SK-N-SH (cell line): ENCODE measurements around the gene TBCE. TPM values are rescaled to one million over a fixed set of nuclear protein-coding genes. Genes with fewer than 3 reads are reported as not detected.
A peak's percentile ranks its signal among the peaks of the same experiment; 100 is the strongest.

ENCODE experiments used
- CTCF ChIA-PET: fragments of 300-600, 350-600 bp; formaldehyde crosslinking; extraction: SDS; loops from one replicate; lab custom pipeline; 2021; lab: Yijun Ruan, JAX
- POLR2A ChIA-PET: fragments of 350-600 bp; sonication (Branson Sonifier 250); formaldehyde crosslinking; extraction: SDS; loops from one replicate; lab custom pipeline; 2020; ENCODE audit warnings: antibody characterized with exemption, inconsistent platforms; lab: Yijun Ruan, JAX
- DNase-seq: peaks from one replicate; pipeline ENCODE4 v3.0.0; 2012
- H2AFZ ChIP-seq: fragments of 200-600 bp; sonication (generic); 2 replicates; pipeline ENCODE4 v1.8.1; 2016; ENCODE audit warnings: antibody characterized with exemption, mild to moderate bottlenecking, low read depth
- H3F3A ChIP-seq: fragments of 200-600 bp; sonication (generic); replicated peaks from 2 replicates; pipeline ENCODE3; 2016; ENCODE audit warnings: antibody characterized with exemption, mild to moderate bottlenecking; ENCODE audit not compliant: insufficient read depth
- H3K27ac ChIP-seq, 2 experiments: fragments of 200-500 bp in 1 of 2; fragments of 200-600 bp in 1 of 2; sonication (Bioruptor generic) in 1 of 2; sonication (generic), shearing (Covaris generic) in 1 of 2; 2 replicates each; pipeline versions ENCODE4 v1.5.1 to v1.6.1; 2014 to 2016; ENCODE audit warnings: low read depth in 2 of 2, inconsistent platforms in 1 of 2, low read length in 1 of 2, mild to moderate bottlenecking in 1 of 2, mixed read lengths in 1 of 2
- H3K27me3 ChIP-seq: fragments of 200-600 bp; sonication (generic), shearing (Covaris generic); 2 replicates; pipeline ENCODE4 v1.6.1; 2016; ENCODE audit warnings: mixed run types; ENCODE audit not compliant: insufficient read depth
- H3K36me3 ChIP-seq, 2 experiments: fragments of 200-500 bp in 1 of 2; fragments of 200-600 bp in 1 of 2; sonication (Bioruptor generic) in 1 of 2; sonication (generic) in 1 of 2; replicated peaks in 1 of 2; 2 replicates each; pipeline versions ENCODE3 to v1.5.1; 2014 to 2016; ENCODE audit warnings: low read length in 1 of 2, mild to moderate bottlenecking in 1 of 2; ENCODE audit not compliant: insufficient read depth in 2 of 2, control insufficient read depth in 1 of 2
- H3K4me1 ChIP-seq, 2 experiments: fragments of 200-500 bp in 1 of 2; fragments of 200-600 bp in 1 of 2; sonication (Bioruptor generic) in 1 of 2; sonication (generic), shearing (Covaris generic) in 1 of 2; 2 replicates each; pipeline versions ENCODE4 v1.5.1 to v1.6.1; 2014 to 2016; ENCODE audit warnings: low read depth in 1 of 2, low read length in 1 of 2, mixed run types in 1 of 2; ENCODE audit not compliant: insufficient read depth in 2 of 2, control insufficient read depth in 1 of 2
- H3K4me2 ChIP-seq: fragments of 200-600 bp; sonication (generic), shearing (Covaris generic); 2 replicates; pipeline ENCODE4 v1.6.1; 2017; ENCODE audit warnings: mixed run types
- H3K4me3 ChIP-seq, 2 experiments: fragments of 200-500 bp in 1 of 2; fragments of 200-600 bp in 1 of 2; sonication (Bioruptor generic) in 1 of 2; sonication (generic), shearing (Covaris generic) in 1 of 2; 2 replicates each; pipeline versions ENCODE4 v1.5.1 to v1.8.1; 2014 to 2016; ENCODE audit warnings: low read depth in 2 of 2, inconsistent platforms in 1 of 2, low read length in 1 of 2, mild to moderate bottlenecking in 1 of 2, mixed read lengths in 1 of 2, moderate library complexity in 1 of 2
- H3K79me2 ChIP-seq: fragments of 200-600 bp; sonication (generic); 2 replicates; pipeline ENCODE4 v1.8.1; 2017; ENCODE audit warnings: mild to moderate bottlenecking; ENCODE audit not compliant: insufficient read depth
- H3K9ac ChIP-seq: fragments of 200-600 bp; sonication (generic); 2 replicates; pipeline ENCODE4 v1.6.1; 2017; ENCODE audit warnings: mixed run types
- H3K9me2 ChIP-seq: fragments of 200-600 bp; sonication (generic); 2 replicates; pipeline ENCODE4 v1.6.1; 2017; ENCODE audit warnings: mixed run types
- H3K9me3 ChIP-seq: fragments of 200-600 bp; sonication (generic); 2 replicates; pipeline ENCODE4 v1.6.1; 2017; ENCODE audit warnings: mixed run types, mild to moderate bottlenecking, moderate library complexity
- H4K20me1 ChIP-seq: fragments of 200-600 bp; sonication (generic); 2 replicates; pipeline ENCODE4 v1.6.1; 2017; ENCODE audit warnings: mild to moderate bottlenecking, mixed run types; ENCODE audit not compliant: insufficient read depth
- EP300 ChIP-seq, 2 experiments: IDR thresholded peaks; 2 replicates each; pipeline versions ENCODE4 v1.4.0 to v1.6.1; 2012; ENCODE audit warnings: borderline replicate concordance in 1 of 2, low read depth in 1 of 2, low read length in 1 of 2
- EZH2phosphoT487 ChIP-seq: fragments of 200-600 bp; sonication (generic); IDR thresholded peaks from 2 replicates; pipeline ENCODE4 v1.6.1; 2017; ENCODE audit warnings: low read depth, mixed run types, mild to moderate bottlenecking, antibody characterized with exemption, moderate library complexity, borderline replicate concordance
- FOSL2 ChIP-seq: IDR thresholded peaks from 2 replicates; pipeline ENCODE4 v1.4.0; 2012; ENCODE audit warnings: low read depth, mild to moderate bottlenecking, moderate library complexity, borderline replicate concordance
- GABPA ChIP-seq: IDR thresholded peaks from 2 replicates; pipeline ENCODE4 v1.4.0; 2012; ENCODE audit warnings: low read depth, mild to moderate bottlenecking
- NFIC ChIP-seq: IDR thresholded peaks from 2 replicates; pipeline ENCODE4 v1.4.0; 2012; ENCODE audit warnings: borderline replicate concordance
- RAD21 ChIP-seq: IDR thresholded peaks from 2 replicates; pipeline ENCODE4 v1.6.1; 2012; ENCODE audit warnings: mild to moderate bottlenecking, low read length
- RCOR1 ChIP-seq: fragments of 150-350 bp; IDR thresholded peaks from 2 replicates; pipeline ENCODE4 v1.6.1; 2017; ENCODE audit warnings: antibody characterized with exemption, low read length
- SIN3A ChIP-seq: IDR thresholded peaks from 2 replicates; pipeline ENCODE4 v1.6.1; 2012; ENCODE audit warnings: low read depth, mild to moderate bottlenecking, low read length, moderate library complexity, borderline replicate concordance
- TEAD4 ChIP-seq: IDR thresholded peaks from 2 replicates; pipeline ENCODE4 v1.4.0; 2012; ENCODE audit warnings: mild to moderate bottlenecking, borderline replicate concordance; ENCODE audit not compliant: insufficient read depth
- WGBS: methylation state at CpG from one replicate; pipeline ENCODE4 v1.1.6; 2017; ENCODE audit warnings: low lambda C conversion rate; 5-methylcytosine and 5-hydroxymethylcytosine counted together
- polyA plus RNA-seq, 3 experiments: library from polyadenylated mRNA; depleted of rRNA; stranded (reverse); fragments of >200 nt; gene quantifications; 2 replicates each; pipeline ENCODE4 v1.2.3, GENCODE V29; 2012
- TF ChIP-seq, protein P1 (sequence below): fragments of 150-350 bp; IDR thresholded peaks from 2 replicates; pipeline ENCODE4 v1.6.1; 2017; ENCODE audit warnings: antibody characterized with exemption, low read length, low read depth, borderline replicate concordance
- TF ChIP-seq, protein P2 (sequence below): fragments of 150-350 bp; IDR thresholded peaks from 2 replicates; pipeline ENCODE4 v1.6.1; 2016; ENCODE audit warnings: mild to moderate bottlenecking, low read depth, low read length
- TF ChIP-seq, protein P3 (sequence below): IDR thresholded peaks from 2 replicates; pipeline ENCODE4; 2012

Gene TBCE
- polyA plus RNA-seq, 1 of the 3 experiments (the other 2 are of a cell fraction), result 18.3 TPM

DNA sequence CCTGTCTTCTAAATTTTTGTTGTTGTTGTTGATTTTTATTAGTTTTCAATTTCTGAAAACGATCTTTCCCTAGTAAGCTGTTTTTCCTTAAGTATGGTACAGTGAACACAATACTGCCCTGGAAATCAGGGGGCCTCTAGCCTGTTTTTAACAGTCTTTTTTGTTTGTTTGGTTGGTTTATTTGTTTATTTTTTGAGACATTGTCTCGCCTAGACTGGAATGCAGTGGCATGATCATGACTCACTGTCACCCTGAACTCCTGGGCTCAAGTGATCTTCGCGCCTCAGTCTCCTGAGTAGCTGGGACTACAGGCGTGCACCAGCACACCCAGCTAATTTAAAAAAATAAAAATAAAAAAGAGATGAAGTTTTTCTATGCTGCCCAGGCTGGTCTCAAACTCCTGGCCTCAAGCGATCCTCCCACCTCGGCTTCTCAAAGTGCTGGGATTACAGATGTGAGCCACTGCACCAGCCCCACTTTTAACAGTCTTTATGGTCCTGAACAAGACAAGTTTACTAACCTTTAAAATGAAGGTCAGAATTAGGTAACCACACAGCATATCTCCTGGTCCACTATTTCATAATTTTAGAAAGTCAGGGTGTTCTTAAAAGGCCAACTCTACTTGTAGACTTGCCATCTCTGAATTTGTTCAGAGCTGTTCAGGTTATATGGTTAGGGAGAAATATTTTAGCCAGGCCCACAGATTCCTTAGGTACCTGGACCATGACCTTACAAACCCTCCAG, 35.4 kb downstream of the TBCE start (continued):
- TF ChIP-seq, protein P1, sequence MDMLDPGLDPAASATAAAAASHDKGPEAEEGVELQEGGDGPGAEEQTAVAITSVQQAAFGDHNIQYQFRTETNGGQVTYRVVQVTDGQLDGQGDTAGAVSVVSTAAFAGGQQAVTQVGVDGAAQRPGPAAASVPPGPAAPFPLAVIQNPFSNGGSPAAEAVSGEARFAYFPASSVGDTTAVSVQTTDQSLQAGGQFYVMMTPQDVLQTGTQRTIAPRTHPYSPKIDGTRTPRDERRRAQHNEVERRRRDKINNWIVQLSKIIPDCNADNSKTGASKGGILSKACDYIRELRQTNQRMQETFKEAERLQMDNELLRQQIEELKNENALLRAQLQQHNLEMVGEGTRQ, result no peak
- TF ChIP-seq, protein P2, sequence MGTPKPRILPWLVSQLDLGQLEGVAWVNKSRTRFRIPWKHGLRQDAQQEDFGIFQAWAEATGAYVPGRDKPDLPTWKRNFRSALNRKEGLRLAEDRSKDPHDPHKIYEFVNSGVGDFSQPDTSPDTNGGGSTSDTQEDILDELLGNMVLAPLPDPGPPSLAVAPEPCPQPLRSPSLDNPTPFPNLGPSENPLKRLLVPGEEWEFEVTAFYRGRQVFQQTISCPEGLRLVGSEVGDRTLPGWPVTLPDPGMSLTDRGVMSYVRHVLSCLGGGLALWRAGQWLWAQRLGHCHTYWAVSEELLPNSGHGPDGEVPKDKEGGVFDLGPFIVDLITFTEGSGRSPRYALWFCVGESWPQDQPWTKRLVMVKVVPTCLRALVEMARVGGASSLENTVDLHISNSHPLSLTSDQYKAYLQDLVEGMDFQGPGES, result no peak
- TF ChIP-seq EP300 (IDR thresholded peaks at IDR 0.05; ENCODE audit: borderline replicate concordance in 1 of 2, low read depth in 1 of 2, low read length in 1 of 2) (no peak), NFIC (no peak)

DNA sequence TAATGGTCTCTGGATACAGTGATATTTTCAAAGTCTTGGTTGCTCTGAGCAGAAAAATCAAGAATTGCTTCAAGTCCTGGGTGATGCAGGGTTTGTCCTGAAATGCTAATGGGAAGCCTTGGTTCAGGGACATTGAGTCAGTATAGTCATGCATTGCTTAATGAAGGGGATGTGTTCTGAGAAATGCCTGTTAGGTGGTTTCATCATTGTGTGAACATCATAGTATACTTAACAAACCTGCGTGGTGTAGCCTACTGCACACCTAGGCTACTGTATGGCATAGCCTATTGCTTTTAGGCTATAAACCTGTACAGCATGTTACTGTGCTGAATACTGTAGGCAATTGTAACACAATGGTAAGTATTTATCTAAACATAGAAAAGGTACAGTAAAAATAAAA, 36.4 kb downstream of the TBCE start:
- CTCF ChIA-PET, result interaction anchor here (2.1 kb wide), 1 partner anchor 13 kb away, joined by 6 read pairs; no protein-coding TSS in a partner anchor
- no peaks in the 10 kb centered on the region for H3K9me3 ChIP-seq
- POLR2A ChIA-PET, result no interaction called here

DNA sequence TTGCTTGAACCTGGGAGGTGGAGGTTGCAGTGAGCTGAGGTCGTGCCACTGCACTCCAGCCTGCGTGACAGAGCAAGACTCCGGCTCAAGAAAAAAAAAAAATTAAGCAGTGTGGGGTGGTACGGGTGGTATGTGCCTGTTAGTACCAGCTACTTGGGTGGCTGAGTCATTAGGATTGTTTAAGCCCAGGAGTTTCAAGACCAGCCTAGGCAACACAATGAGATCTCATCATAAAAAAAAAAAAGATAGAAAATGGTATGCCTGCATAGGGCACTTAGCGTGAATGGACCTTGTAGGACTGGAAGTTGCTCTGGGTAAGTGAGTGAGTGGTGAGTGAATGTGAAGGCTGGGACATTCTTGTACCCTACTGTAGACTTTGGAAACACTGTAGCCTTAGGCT, 37.0 kb downstream of the TBCE start:
- H3K9me3 ChIP-seq, result no peaks in the 10 kb centered on the region
- H3K9ac ChIP-seq, result no peak overlapping the region
- H3K4me1 ChIP-seq, result peaks cover 0 to 10% of the 10 kb centered on the region in 2 experiments; a peak in 2 of 4 replicates
- H3K4me2 ChIP-seq, result no peak overlapping the region
- CTCF ChIA-PET, result interaction anchor here (2.1 to 2.4 kb wide), 2 partner anchors 11 to 13 kb away, joined by 6 read pairs; no protein-coding TSS in a partner anchor
- no peaks in the 10 kb centered on the region for H3K9me2 ChIP-seq
- H3K27ac ChIP-seq, result peak overlapping the region in 1 of 2 experiments; percentile 17; a peak in 1 of 4 replicates
- H3K36me3 ChIP-seq, result no peaks in the 10 kb centered on the region
- peaks cover 7% of the 10 kb centered on the region for H3F3A ChIP-seq
- no peak for TF ChIP-seq GABPA
- peak; percentile 41; the same call in 1 of the 2 replicates for TF ChIP-seq FOSL2
- no peak for TF ChIP-seq RAD21
- H3K79me2 ChIP-seq, result peaks cover 69% of the 10 kb centered on the region
- no peak overlapping the region for H3K4me3 ChIP-seq
- WGBS, result 49% methylated on average over 5 of the region's 5 CpGs
- no peak for DNase-seq
- POLR2A ChIA-PET, result no interaction called here
- H4K20me1 ChIP-seq, result no peaks in the 10 kb centered on the region
- no peaks in the 10 kb centered on the region for H3K27me3 ChIP-seq
- H2AFZ ChIP-seq, result no peak overlapping the region

More for the DNA sequence above, 36.4 kb downstream of the TBCE start:
- TF ChIP-seq, protein P3, sequence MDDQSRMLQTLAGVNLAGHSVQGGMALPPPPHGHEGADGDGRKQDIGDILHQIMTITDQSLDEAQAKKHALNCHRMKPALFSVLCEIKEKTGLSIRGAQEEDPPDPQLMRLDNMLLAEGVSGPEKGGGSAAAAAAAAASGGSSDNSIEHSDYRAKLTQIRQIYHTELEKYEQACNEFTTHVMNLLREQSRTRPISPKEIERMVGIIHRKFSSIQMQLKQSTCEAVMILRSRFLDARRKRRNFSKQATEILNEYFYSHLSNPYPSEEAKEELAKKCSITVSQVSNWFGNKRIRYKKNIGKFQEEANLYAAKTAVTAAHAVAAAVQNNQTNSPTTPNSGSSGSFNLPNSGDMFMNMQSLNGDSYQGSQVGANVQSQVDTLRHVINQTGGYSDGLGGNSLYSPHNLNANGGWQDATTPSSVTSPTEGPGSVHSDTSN, result no peak
- TF ChIP-seq RCOR1, result no peak
- TF ChIP-seq EP300 (IDR thresholded peaks at IDR 0.05; ENCODE audit: borderline replicate concordance in 1 of 2, low read depth in 1 of 2, low read length in 1 of 2), result no peak
- TF ChIP-seq SIN3A, result no peak
- no peak for TF ChIP-seq EZH2phosphoT487
- no peak for TF ChIP-seq TEAD4
- no peak for TF ChIP-seq NFIC
- TF ChIP-seq, all 33 proteins: peak for 0
- H2AFZ ChIP-seq, result no peak overlapping the region
- no peaks in the 10 kb centered on the region for H3K9me2 ChIP-seq
- 93% methylated on average over 1 of the region's 1 CpG for WGBS
- H3F3A ChIP-seq, result peaks cover 7% of the 10 kb centered on the region
- no peak overlapping the region for H3K9ac ChIP-seq
- no peak overlapping the region for H3K27ac ChIP-seq
- no peak for DNase-seq
- no peaks in the 10 kb centered on the region for H3K36me3 ChIP-seq
- H3K79me2 ChIP-seq, result peaks cover 69% of the 10 kb centered on the region
- H3K4me2 ChIP-seq, result no peak overlapping the region
- H3K27me3 ChIP-seq, result no peaks in the 10 kb centered on the region
- H4K20me1 ChIP-seq, result no peaks in the 10 kb centered on the region
- H3K4me1 ChIP-seq, result peaks cover 0 to 8% of the 10 kb centered on the region in 2 experiments; a peak in 2 of 4 replicates
- H3K4me3 ChIP-seq, result no peak overlapping the region
